Neural progenitor cell (in vitro differentiated cells): ENCODE measurements around the gene CCR4.

Experiments used
- CTCF ChIP-seq: fragments of 200-600 bp; sonication (generic); IDR thresholded peaks from 2 replicates; pipeline ENCODE4 v1.5.1; 2017; ENCODE audit warnings: antibody characterized with exemption, mild to moderate bottlenecking
- EZH2 ChIP-seq: fragments of 200-600 bp; sonication (generic); IDR thresholded peaks from 2 replicates; pipeline ENCODE4 v1.6.1; 2017; ENCODE audit warnings: antibody characterized with exemption, mild to moderate bottlenecking, moderate library complexity
- EZH2phosphoT487 ChIP-seq: fragments of 200-600 bp; sonication (generic); IDR thresholded peaks from 2 replicates; pipeline ENCODE4 v1.6.1; 2017; ENCODE audit warnings: antibody characterized with exemption

DNA sequence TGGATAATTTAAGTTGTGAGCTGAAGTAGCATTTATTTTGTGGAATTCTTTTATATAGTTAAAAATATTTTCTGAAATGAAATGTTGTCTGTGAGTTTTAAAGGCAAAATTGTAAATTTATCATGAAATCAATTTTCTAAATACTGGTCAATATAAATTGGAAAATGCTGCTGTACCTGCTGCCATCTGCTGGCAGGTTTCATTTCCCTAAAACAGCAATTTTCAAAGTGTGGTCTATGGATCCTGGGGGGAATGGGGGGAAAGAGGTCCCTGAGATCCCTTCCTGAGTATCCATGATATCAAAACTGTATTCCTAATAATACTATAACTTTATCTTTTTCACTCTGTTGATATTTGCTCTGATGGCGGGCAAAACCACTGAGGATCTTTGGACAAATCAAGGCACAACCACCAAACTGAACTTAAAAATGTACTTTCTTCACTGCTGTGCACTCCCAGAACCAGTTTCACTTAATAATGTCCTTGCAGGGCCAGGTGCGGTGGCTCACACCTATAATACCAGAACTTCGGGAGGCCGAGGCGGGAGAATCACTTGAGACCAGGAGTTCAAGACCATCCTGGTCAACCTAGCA lies 17.2 kb upstream of the CCR4 start:
- TF ChIP-seq CTCF (peak; percentile 89), EZH2 (no peak), EZH2phosphoT487 (no peak)
